Measurements from ENCODE around the gene CATSPERE. TPM values are rescaled to one million over a fixed set of nuclear protein-coding genes. Genes with fewer than 3 reads are reported as not detected.

Gene CATSPERE
- total and polyA plus RNA-seq, 9 of the 15 experiments (the other 6 are each of a cell fraction or from before 2014, with no cell fraction given), result 0.06 to 0.16 (median 0.09) TPM; not detected in 3

DNA sequence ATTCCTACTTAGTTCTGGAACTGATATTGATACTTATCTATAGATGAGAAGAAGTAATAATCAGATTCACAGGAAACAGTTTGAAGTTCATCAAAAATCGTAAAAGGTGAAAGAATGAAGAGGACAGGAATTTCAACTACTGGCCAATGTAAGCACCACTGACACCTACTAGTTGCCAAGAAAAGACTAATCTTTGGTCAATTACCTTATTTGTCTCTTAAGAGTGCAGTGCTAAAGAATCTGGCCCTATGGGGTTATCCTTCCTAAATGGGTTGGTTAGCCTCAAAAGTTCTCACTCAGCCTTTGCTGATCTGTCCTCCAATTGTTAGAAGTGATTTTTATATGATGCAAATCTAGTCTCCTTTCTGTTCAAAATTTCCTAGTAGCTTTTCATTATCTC, 38.9 kb upstream of the CATSPERE start (continued):
- TF ChIP-seq, protein P1, sequence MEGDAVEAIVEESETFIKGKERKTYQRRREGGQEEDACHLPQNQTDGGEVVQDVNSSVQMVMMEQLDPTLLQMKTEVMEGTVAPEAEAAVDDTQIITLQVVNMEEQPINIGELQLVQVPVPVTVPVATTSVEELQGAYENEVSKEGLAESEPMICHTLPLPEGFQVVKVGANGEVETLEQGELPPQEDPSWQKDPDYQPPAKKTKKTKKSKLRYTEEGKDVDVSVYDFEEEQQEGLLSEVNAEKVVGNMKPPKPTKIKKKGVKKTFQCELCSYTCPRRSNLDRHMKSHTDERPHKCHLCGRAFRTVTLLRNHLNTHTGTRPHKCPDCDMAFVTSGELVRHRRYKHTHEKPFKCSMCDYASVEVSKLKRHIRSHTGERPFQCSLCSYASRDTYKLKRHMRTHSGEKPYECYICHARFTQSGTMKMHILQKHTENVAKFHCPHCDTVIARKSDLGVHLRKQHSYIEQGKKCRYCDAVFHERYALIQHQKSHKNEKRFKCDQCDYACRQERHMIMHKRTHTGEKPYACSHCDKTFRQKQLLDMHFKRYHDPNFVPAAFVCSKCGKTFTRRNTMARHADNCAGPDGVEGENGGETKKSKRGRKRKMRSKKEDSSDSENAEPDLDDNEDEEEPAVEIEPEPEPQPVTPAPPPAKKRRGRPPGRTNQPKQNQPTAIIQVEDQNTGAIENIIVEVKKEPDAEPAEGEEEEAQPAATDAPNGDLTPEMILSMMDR (IDR thresholded peaks at IDR 0.05 in 2 of 3, conservative IDR thresholded peaks at IDR 0.05 in 1 of 3; ENCODE audit: insufficient read depth in 2 of 3, low read depth in 1 of 3, low read length in 3 of 3), result no peak
- TF ChIP-seq, protein P2, sequence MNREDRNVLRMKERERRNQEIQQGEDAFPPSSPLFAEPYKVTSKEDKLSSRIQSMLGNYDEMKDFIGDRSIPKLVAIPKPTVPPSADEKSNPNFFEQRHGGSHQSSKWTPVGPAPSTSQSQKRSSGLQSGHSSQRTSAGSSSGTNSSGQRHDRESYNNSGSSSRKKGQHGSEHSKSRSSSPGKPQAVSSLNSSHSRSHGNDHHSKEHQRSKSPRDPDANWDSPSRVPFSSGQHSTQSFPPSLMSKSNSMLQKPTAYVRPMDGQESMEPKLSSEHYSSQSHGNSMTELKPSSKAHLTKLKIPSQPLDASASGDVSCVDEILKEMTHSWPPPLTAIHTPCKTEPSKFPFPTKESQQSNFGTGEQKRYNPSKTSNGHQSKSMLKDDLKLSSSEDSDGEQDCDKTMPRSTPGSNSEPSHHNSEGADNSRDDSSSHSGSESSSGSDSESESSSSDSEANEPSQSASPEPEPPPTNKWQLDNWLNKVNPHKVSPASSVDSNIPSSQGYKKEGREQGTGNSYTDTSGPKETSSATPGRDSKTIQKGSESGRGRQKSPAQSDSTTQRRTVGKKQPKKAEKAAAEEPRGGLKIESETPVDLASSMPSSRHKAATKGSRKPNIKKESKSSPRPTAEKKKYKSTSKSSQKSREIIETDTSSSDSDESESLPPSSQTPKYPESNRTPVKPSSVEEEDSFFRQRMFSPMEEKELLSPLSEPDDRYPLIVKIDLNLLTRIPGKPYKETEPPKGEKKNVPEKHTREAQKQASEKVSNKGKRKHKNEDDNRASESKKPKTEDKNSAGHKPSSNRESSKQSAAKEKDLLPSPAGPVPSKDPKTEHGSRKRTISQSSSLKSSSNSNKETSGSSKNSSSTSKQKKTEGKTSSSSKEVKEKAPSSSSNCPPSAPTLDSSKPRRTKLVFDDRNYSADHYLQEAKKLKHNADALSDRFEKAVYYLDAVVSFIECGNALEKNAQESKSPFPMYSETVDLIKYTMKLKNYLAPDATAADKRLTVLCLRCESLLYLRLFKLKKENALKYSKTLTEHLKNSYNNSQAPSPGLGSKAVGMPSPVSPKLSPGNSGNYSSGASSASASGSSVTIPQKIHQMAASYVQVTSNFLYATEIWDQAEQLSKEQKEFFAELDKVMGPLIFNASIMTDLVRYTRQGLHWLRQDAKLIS (CRISPR knock-in tag; IDR thresholded peaks at IDR 0.05), result no peak
- TF ChIP-seq GATAD2B (IDR thresholded peaks at IDR 0.05; ENCODE audit: borderline replicate concordance) (no peak), STAG1 (CRISPR knock-in tag; IDR thresholded peaks at IDR 0.05; ENCODE audit: borderline replicate concordance) (no peak)
- TF ChIP-seq, protein P3, sequence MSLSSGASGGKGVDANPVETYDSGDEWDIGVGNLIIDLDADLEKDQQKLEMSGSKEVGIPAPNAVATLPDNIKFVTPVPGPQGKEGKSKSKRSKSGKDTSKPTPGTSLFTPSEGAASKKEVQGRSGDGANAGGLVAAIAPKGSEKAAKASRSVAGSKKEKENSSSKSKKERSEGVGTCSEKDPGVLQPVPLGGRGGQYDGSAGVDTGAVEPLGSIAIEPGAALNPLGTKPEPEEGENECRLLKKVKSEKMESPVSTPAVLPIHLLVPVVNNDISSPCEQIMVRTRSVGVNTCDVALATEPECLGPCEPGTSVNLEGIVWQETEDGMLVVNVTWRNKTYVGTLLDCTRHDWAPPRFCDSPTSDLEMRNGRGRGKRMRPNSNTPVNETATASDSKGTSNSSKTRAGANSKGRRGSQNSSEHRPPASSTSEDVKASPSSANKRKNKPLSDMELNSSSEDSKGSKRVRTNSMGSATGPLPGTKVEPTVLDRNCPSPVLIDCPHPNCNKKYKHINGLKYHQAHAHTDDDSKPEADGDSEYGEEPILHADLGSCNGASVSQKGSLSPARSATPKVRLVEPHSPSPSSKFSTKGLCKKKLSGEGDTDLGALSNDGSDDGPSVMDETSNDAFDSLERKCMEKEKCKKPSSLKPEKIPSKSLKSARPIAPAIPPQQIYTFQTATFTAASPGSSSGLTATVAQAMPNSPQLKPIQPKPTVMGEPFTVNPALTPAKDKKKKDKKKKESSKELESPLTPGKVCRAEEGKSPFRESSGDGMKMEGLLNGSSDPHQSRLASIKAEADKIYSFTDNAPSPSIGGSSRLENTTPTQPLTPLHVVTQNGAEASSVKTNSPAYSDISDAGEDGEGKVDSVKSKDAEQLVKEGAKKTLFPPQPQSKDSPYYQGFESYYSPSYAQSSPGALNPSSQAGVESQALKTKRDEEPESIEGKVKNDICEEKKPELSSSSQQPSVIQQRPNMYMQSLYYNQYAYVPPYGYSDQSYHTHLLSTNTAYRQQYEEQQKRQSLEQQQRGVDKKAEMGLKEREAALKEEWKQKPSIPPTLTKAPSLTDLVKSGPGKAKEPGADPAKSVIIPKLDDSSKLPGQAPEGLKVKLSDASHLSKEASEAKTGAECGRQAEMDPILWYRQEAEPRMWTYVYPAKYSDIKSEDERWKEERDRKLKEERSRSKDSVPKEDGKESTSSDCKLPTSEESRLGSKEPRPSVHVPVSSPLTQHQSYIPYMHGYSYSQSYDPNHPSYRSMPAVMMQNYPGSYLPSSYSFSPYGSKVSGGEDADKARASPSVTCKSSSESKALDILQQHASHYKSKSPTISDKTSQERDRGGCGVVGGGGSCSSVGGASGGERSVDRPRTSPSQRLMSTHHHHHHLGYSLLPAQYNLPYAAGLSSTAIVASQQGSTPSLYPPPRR (CRISPR knock-in tag; IDR thresholded peaks at IDR 0.05; ENCODE audit: borderline replicate concordance), result no peak
